H1 (cell line): ENCODE measurements around the gene DOCK1. TPM values are rescaled to one million over a fixed set of nuclear protein-coding genes. Genes with fewer than 3 reads are reported as not detected.

Experiments used
- CTCF ChIA-PET: fragments of 300-600 bp; sonication (Branson Sonifier 250); formaldehyde crosslinking; loops from one replicate; lab custom pipeline; 2021; ENCODE audit not compliant: partially characterized antibody; lab: Charles Lee
- POLR2A ChIA-PET: fragments of 300-600 bp; sonication (Branson Sonifier 250); formaldehyde crosslinking; loops from one replicate; lab custom pipeline; 2021; ENCODE audit warnings: inconsistent platforms; ENCODE audit not compliant: partially characterized antibody; lab: Charles Lee
- DNase-seq, 2 experiments: peaks; one replicate each; pipeline versions ENCODE4 v3.0.0 to v3.0.0-alpha.2; 2010 to 2022; ENCODE audit warnings: low spot score in 2 of 2, low read depth in 1 of 2, mixed read lengths in 1 of 2
- FAIRE-seq: peaks from 2 replicates; lab custom pipeline; 2011; peaks lifted over from hg19 to GRCh38; lab: Jason Lieb, UNC
- H2AFZ ChIP-seq: 2 replicates; pipeline ENCODE4 v1.8.1; 2012; ENCODE audit warnings: low read length, inconsistent platforms
- H2AK5ac ChIP-seq: 2 replicates; pipeline ENCODE4 v1.6.1; 2013; ENCODE audit warnings: low read depth, low read length
- H2BK120ac ChIP-seq: replicated peaks from 2 replicates; pipeline ENCODE3; 2013; ENCODE audit warnings: low read depth, low read length, inconsistent platforms
- H2BK12ac ChIP-seq: 2 replicates; pipeline ENCODE4 v1.6.1; 2013; ENCODE audit warnings: low read depth, low read length
- H2BK15ac ChIP-seq: 2 replicates; pipeline ENCODE4 v1.6.1; 2013; ENCODE audit warnings: low read length
- H2BK20ac ChIP-seq: 2 replicates; pipeline ENCODE4 v1.6.1; 2013; ENCODE audit warnings: low read length
- H2BK5ac ChIP-seq: 2 replicates; pipeline ENCODE4 v1.6.1; 2013; ENCODE audit warnings: low read depth, low read length
- H3K14ac ChIP-seq: 2 replicates; pipeline ENCODE4 v1.6.1; 2013; ENCODE audit warnings: inconsistent platforms; ENCODE audit not compliant: insufficient read length
- H3K18ac ChIP-seq: 2 replicates; pipeline ENCODE4 v1.6.1; 2013; ENCODE audit warnings: low read length; ENCODE audit errors: extremely low read depth
- H3K23ac ChIP-seq: 2 replicates; pipeline ENCODE4 v1.6.1; 2013; ENCODE audit warnings: inconsistent platforms; ENCODE audit not compliant: insufficient read length
- H3K23me2 ChIP-seq: 2 replicates; pipeline ENCODE4 v1.6.1; 2013; ENCODE audit warnings: low read depth, low read length
- H3K27ac ChIP-seq: 2 replicates; pipeline ENCODE4 v1.6.1; 2011; ENCODE audit warnings: low read depth, low read length, inconsistent platforms
- H3K27me3 ChIP-seq, 4 experiments: replicated peaks in 1 of 4; 1 replicate in 1 of 4; 2 replicates in 3 of 4; pipeline versions ENCODE4 v1.6.1 to v1.8.1; 2011 to 2013; ENCODE audit warnings: low read length in 3 of 4, mild to moderate bottlenecking in 3 of 4, inconsistent platforms in 2 of 4, mixed read lengths in 2 of 4, moderate library complexity in 1 of 4; ENCODE audit not compliant: control insufficient read depth in 3 of 4, insufficient read depth in 3 of 4; ENCODE audit errors: extremely low read depth in 1 of 4
- H3K36me3 ChIP-seq, 4 experiments: 2 replicates each; pipeline versions ENCODE4 v1.6.1 to v1.8.1; 2011 to 2013; ENCODE audit warnings: mild to moderate bottlenecking in 4 of 4, low read length in 3 of 4, moderate library complexity in 2 of 4, control low read depth in 1 of 4, inconsistent platforms in 1 of 4; ENCODE audit not compliant: insufficient read depth in 4 of 4, control insufficient read depth in 2 of 4
- H3K4ac ChIP-seq: replicated peaks from 2 replicates; pipeline ENCODE3; 2013; ENCODE audit warnings: low read length, low read depth, mixed read lengths, inconsistent platforms; ENCODE audit not compliant: insufficient read length
- H3K4me1 ChIP-seq, 4 experiments: replicated peaks in 1 of 4; 1 replicate in 1 of 4; 2 replicates in 3 of 4; pipeline versions ENCODE4 v1.6.1 to v1.8.1; 2011 to 2013; ENCODE audit warnings: low read length in 3 of 4, inconsistent platforms in 2 of 4, mixed read lengths in 1 of 4; ENCODE audit not compliant: insufficient read depth in 4 of 4, control insufficient read depth in 3 of 4
- H3K4me2 ChIP-seq, 2 experiments: 2 replicates each; pipeline versions ENCODE4 v1.6.1 to v1.8.1; 2011 to 2013; ENCODE audit warnings: low read depth in 2 of 2, low read length in 2 of 2, control low read depth in 1 of 2, inconsistent platforms in 1 of 2, mild to moderate bottlenecking in 1 of 2; ENCODE audit not compliant: insufficient read depth in 1 of 2
- H3K4me3 ChIP-seq, 4 experiments: fragments of 200-600, 300-600 bp in 1 of 4; sonication (generic), shearing (Covaris generic), sonication (Bioruptor Twin) in 1 of 4; 2 replicates each; pipeline versions ENCODE4 v1.5.1 to v1.8.1; 2011 to 2016; ENCODE audit warnings: low read length in 4 of 4, low read depth in 3 of 4, control low read depth in 2 of 4, inconsistent platforms in 2 of 4, mild to moderate bottlenecking in 2 of 4, mixed read lengths in 1 of 4, moderate library complexity in 1 of 4; ENCODE audit not compliant: insufficient read depth in 2 of 4; ENCODE audit errors: extremely low read depth in 1 of 4
- H3K56ac ChIP-seq: replicated peaks from 2 replicates; pipeline ENCODE3; 2013; ENCODE audit warnings: low read depth, mild to moderate bottlenecking, mixed read lengths, low read length, inconsistent platforms; ENCODE audit not compliant: insufficient read length
- H3K79me1 ChIP-seq: 2 replicates; pipeline ENCODE4 v1.6.1; 2013; ENCODE audit warnings: low read depth, low read length, control low read depth
- H3K79me2 ChIP-seq, 2 experiments: 2 replicates each; pipeline versions ENCODE4 v1.6.1 to v1.8.1; 2012 to 2013; ENCODE audit warnings: low read length in 2 of 2, mild to moderate bottlenecking in 2 of 2, inconsistent platforms in 1 of 2; ENCODE audit not compliant: insufficient read depth in 2 of 2, control insufficient read depth in 1 of 2
- H3K9ac ChIP-seq, 4 experiments: replicated peaks in 1 of 4; 1 replicate in 1 of 4; 2 replicates in 3 of 4; pipeline versions ENCODE4 v1.6.1 to v1.8.1; 2011 to 2013; ENCODE audit warnings: low read depth in 3 of 4, low read length in 3 of 4, control low read depth in 2 of 4, mild to moderate bottlenecking in 2 of 4, moderate library complexity in 2 of 4, inconsistent platforms in 1 of 4; ENCODE audit errors: extremely low read depth in 1 of 4
- H3K9me3 ChIP-seq, 2 experiments: 2 replicates each; pipeline versions ENCODE4 v1.6.1 to v1.8.1; 2012 to 2013; ENCODE audit warnings: mild to moderate bottlenecking in 2 of 2, moderate library complexity in 2 of 2, control low read depth in 1 of 2, inconsistent platforms in 1 of 2, low read depth in 1 of 2, low read length in 1 of 2, mixed read lengths in 1 of 2; ENCODE audit not compliant: insufficient read depth in 2 of 2
- H4K20me1 ChIP-seq, 2 experiments: replicated peaks in 1 of 2; 2 replicates each; pipeline versions ENCODE3 to v1.8.1; 2011 to 2013; ENCODE audit warnings: inconsistent platforms in 2 of 2, low read length in 2 of 2, mild to moderate bottlenecking in 1 of 2; ENCODE audit not compliant: insufficient read depth in 2 of 2, control insufficient read depth in 1 of 2
- H4K5ac ChIP-seq: 2 replicates; pipeline ENCODE4 v1.6.1; 2013; ENCODE audit warnings: low read length, low read depth, mixed read lengths, inconsistent platforms; ENCODE audit not compliant: insufficient read length
- H4K8ac ChIP-seq: 2 replicates; pipeline ENCODE4 v1.8.0; 2013; ENCODE audit warnings: mild to moderate bottlenecking, moderate library complexity, low read length, inconsistent platforms; ENCODE audit not compliant: insufficient read depth; ENCODE audit errors: extremely low read depth
- H4K91ac ChIP-seq: replicated peaks from 2 replicates; pipeline ENCODE3; 2013; ENCODE audit warnings: low read length, mixed read lengths, inconsistent platforms; ENCODE audit not compliant: insufficient read length
- CTBP2 ChIP-seq: IDR thresholded peaks from 2 replicates; pipeline ENCODE4 v1.7.0; 2011; ENCODE audit warnings: borderline replicate concordance, mild to moderate bottlenecking, moderate library complexity, mixed read lengths, low read length; ENCODE audit not compliant: insufficient read depth, insufficient read length
- PHF8 ChIP-seq: fragments of 200-600 bp; sonication (generic); conservative IDR thresholded peaks from 2 replicates; pipeline ENCODE4 v1.7.1; 2012; ENCODE audit warnings: low read depth, mild to moderate bottlenecking, inconsistent platforms, low read length, moderate library complexity
- SIN3A ChIP-seq, 2 experiments: IDR thresholded peaks in 1 of 2; conservative IDR thresholded peaks in 1 of 2; 2 replicates each; pipeline ENCODE4 v1.6.1; 2011 to 2012; ENCODE audit warnings: low read length in 2 of 2, improper control_type of control experiment in 1 of 2, low read depth in 1 of 2, mild to moderate bottlenecking in 1 of 2
- SRF ChIP-seq: IDR thresholded peaks from 2 replicates; pipeline ENCODE4 v1.6.1; 2011; ENCODE audit warnings: mild to moderate bottlenecking, low read depth, low read length, moderate library complexity
- SUZ12 ChIP-seq: fragments of 200-600 bp; sonication (generic); IDR thresholded peaks from 2 replicates; pipeline ENCODE4 v1.6.1; 2012; ENCODE audit warnings: mild to moderate bottlenecking, inconsistent platforms, low read length, moderate library complexity, mixed read lengths
- WGBS, 2 experiments: shearing (Covaris generic) in 1 of 2; methylation state at CpG; one replicate each; pipeline versions ENCODE4 v1.1.6 to v1.1.7; 2013 to 2015; ENCODE audit warnings: low lambda C conversion rate in 2 of 2, mixed read lengths in 2 of 2, inconsistent platforms in 1 of 2, low coverage in 1 of 2, missing lambda C conversion rate in 1 of 2; ENCODE audit not compliant: insufficient replicate concordance in 2 of 2, insufficient coverage in 1 of 2, insufficient read length in 1 of 2; ENCODE audit errors: extremely low coverage in 1 of 2, missing lambda C conversion rate in 1 of 2; 5-methylcytosine and 5-hydroxymethylcytosine counted together
- polyA plus RNA-seq, 7 experiments: library from polyadenylated mRNA; depleted of rRNA in 3 of 7; stranded (reverse) in 5 of 7; unstranded in 2 of 7; fragments of >200 nt in 5 of 7; fragments of 200-250 nt in 2 of 7; gene quantifications; 1 replicate in 5 of 7; 2 replicates in 1 of 7; 4 replicates in 1 of 7; pipeline versions ENCODE4 v1.2.1 to v1.2.3, GENCODE V29; 2011 to 2013; ENCODE audit warnings: missing spikeins in 2 of 7, mixed read lengths in 2 of 7
- total RNA-seq: library from RNA; stranded (reverse); fragmentation: NEBNext Ultra II Directional; extraction: Animal tissue kit (Norgen Biotek cat#: 25700); gene quantifications from 2 replicates; pipeline ENCODE4 v1.2.1, GENCODE V29; 2021
- TF ChIP-seq, protein P1 (sequence below), 3 experiments: IDR thresholded peaks; 1 replicate in 2 of 3; 2 replicates in 1 of 3; pipeline versions ENCODE4 v1.5.1 to v1.6.1; 2011; ENCODE audit warnings: low read length in 3 of 3, mild to moderate bottlenecking in 3 of 3, inconsistent platforms in 2 of 3, low read depth in 1 of 3, moderate library complexity in 1 of 3; ENCODE audit not compliant: insufficient read depth in 1 of 3; ENCODE audit errors: control extremely low read depth in 1 of 3
- TF ChIP-seq, protein P2 (sequence below): IDR thresholded peaks from 2 replicates; pipeline ENCODE4 v1.6.1; 2012; ENCODE audit warnings: inconsistent platforms
- TF ChIP-seq, protein P3 (sequence below): IDR thresholded peaks from 2 replicates; pipeline ENCODE4 v1.6.1; 2012; ENCODE audit warnings: inconsistent platforms

DOCK1 gene
- total and polyA plus RNA-seq, 2 of the 8 experiments (the other 6 are each of a cell fraction or from before 2014, with no cell fraction given): 11.6 to 53.0 TPM

DNA sequence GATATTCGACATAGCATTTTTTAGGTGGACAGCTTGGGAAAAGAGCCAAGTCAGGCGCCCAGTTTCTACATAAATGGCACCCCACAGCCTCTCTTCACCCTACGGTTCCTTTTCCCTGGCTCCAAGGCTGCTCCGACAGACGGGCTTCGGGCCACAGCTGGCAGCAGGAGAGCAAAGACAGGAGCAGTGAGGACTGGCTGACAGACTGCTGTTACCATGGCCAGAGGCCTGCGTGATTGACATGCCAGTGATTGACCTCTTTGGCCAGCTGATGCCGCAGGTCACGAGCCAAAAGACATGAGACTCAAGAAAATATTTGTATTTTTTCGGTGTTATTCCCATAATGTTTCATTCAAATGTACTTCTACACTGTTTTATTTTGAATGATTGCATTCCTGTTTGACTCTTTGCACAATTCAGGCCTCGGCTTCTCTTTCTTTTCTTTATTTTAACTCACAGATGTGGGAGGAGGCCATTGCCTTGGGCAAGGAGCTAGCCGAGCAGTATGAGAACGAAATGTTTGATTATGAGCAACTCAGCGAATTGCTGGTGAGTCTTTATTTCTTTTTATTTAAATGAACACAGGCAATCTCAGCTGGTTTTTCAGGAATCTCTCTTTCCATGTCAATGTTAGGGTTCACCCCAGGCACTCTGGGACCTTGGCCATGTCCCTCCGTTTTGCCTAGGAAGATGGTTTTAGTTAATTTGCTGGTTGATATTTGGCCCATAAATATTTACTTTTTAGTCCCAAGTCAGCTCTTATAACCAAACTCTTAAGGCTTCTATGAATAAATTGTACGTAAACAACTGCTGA is 497.6 kb downstream of the DOCK1 start:
- TF ChIP-seq SRF: no peak
- TF ChIP-seq SUZ12: no peak
- TF ChIP-seq, protein P1, sequence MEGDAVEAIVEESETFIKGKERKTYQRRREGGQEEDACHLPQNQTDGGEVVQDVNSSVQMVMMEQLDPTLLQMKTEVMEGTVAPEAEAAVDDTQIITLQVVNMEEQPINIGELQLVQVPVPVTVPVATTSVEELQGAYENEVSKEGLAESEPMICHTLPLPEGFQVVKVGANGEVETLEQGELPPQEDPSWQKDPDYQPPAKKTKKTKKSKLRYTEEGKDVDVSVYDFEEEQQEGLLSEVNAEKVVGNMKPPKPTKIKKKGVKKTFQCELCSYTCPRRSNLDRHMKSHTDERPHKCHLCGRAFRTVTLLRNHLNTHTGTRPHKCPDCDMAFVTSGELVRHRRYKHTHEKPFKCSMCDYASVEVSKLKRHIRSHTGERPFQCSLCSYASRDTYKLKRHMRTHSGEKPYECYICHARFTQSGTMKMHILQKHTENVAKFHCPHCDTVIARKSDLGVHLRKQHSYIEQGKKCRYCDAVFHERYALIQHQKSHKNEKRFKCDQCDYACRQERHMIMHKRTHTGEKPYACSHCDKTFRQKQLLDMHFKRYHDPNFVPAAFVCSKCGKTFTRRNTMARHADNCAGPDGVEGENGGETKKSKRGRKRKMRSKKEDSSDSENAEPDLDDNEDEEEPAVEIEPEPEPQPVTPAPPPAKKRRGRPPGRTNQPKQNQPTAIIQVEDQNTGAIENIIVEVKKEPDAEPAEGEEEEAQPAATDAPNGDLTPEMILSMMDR (IDR thresholded peaks at IDR 0.05; ENCODE audit: control extremely low read depth in 1 of 3, insufficient read depth in 1 of 3, low read depth in 1 of 3, low read length in 3 of 3): no peak
- no peak for TF ChIP-seq SIN3A (conservative IDR thresholded peaks at IDR 0.05 in 1 of 2, IDR thresholded peaks at IDR 0.05 in 1 of 2; ENCODE audit: low read depth in 1 of 2, low read length in 2 of 2)
- TF ChIP-seq PHF8: no peak
- TF ChIP-seq, protein P2, sequence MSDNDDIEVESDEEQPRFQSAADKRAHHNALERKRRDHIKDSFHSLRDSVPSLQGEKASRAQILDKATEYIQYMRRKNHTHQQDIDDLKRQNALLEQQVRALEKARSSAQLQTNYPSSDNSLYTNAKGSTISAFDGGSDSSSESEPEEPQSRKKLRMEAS: no peak
- TF ChIP-seq, protein P3, sequence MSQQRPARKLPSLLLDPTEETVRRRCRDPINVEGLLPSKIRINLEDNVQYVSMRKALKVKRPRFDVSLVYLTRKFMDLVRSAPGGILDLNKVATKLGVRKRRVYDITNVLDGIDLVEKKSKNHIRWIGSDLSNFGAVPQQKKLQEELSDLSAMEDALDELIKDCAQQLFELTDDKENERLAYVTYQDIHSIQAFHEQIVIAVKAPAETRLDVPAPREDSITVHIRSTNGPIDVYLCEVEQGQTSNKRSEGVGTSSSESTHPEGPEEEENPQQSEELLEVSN: no peak
- no peak for TF ChIP-seq CTBP2
- H3K23ac ChIP-seq: no peak overlapping the region
- no peak overlapping the region for H4K8ac ChIP-seq
- ChIA-PET POLR2A (no interaction called here), CTCF (interaction anchor here (0.7 to 0.9 kb wide), 2 partner anchors 11 to 165 kb away, joined by 3 read pairs; no protein-coding TSS in a partner anchor)
- H3K4ac ChIP-seq: no peak overlapping the region
- H4K91ac ChIP-seq: no peak overlapping the region
- H3K4me1 ChIP-seq: no peaks in the 10 kb centered on the region; a peak in 1 of 7 replicates
- no peaks in the 10 kb centered on the region for H4K20me1 ChIP-seq
- H3K79me2 ChIP-seq: no peaks in the 10 kb centered on the region
- H3K18ac ChIP-seq: no peak overlapping the region
- no peak overlapping the region for H3K56ac ChIP-seq
- H2BK120ac ChIP-seq: no peak overlapping the region
- H3K9me3 ChIP-seq: no peaks in the 10 kb centered on the region
- H3K27me3 ChIP-seq: no peaks in the 10 kb centered on the region; a peak in 1 of 7 replicates
- no peak overlapping the region for H3K4me2 ChIP-seq
- no peak overlapping the region for H2BK20ac ChIP-seq
- H4K5ac ChIP-seq: no peak overlapping the region
- no peak overlapping the region for H3K4me3 ChIP-seq
- FAIRE-seq: no peak
- no peak overlapping the region for H2AK5ac ChIP-seq
- no peaks in the 10 kb centered on the region for H3K23me2 ChIP-seq
- no peak overlapping the region for H2AFZ ChIP-seq
- H3K36me3 ChIP-seq: no peaks in the 10 kb centered on the region
- no peak overlapping the region for H3K9ac ChIP-seq
- H2BK15ac ChIP-seq: no peak overlapping the region
- no peak for DNase-seq
- H3K14ac ChIP-seq: no peak overlapping the region
- no peak overlapping the region for H3K27ac ChIP-seq
- 90% methylated on average over 16 of the region's 16 CpGs; no CpG with 5 or more reads in 1 of the 2 experiments for WGBS, 2 experiments
- no peaks in the 10 kb centered on the region; the same call in 1 of the 2 replicates for H3K79me1 ChIP-seq
- H2BK12ac ChIP-seq: no peak overlapping the region
- H2BK5ac ChIP-seq: no peak overlapping the region
